ENCODE data around the gene MTG1. TPM values are rescaled to one million over a fixed set of nuclear protein-coding genes. Genes with fewer than 3 reads are reported as not detected.
"Not testable (repeated sequence)": the region's sequence is repeated elsewhere in the genome, so short reads cannot be mapped to it uniquely, and the experiment has no call there.

MTG1 gene
- total RNA-seq, 1 donor from 2014 or later, result 33.0 TPM

DNA sequence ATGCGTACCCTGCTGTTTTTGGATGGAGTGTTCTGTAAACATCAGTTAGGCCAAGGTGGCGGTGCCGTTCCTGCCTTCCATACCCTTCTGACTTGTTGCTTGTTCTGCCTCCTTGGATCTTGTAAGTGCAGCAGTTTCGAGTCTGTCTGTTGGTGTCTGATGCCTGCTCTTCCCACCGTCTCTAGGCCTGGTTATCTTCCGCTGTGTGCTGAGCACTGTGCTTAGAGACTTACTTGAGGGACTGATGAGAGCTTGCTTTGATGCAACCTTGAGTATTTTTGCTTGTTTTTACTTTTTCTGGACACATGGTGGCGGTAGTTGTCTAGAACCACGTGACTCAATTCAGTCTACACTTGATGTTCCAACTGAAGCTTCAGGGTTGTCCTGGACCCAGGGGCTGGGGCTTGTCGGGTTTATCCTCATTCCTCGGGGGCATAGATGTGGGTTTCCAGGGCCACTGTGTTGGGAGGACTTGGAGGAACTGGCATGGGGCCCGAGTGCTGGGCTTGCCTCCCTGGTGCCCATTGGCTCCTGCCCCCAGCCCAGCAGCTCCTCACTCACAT lies 44.8 kb downstream of the MTG1 start:
- DNase-seq, result no peak
- Histone ChIP-seq H3K9me3 (no peaks in the 10 kb centered on the region), H3K36me3 (no peaks in the 10 kb centered on the region), H3K27ac (no peak overlapping the region), H3K4me3 (no peak overlapping the region), H3K4me1 (no peaks in the 10 kb centered on the region), H3K27me3 (no peaks in the 10 kb centered on the region)
- intact Hi-C loops (cut with DNase I), result no loop called here
- peak; percentile 38 for ATAC-seq
- TF ChIP-seq, protein P1, sequence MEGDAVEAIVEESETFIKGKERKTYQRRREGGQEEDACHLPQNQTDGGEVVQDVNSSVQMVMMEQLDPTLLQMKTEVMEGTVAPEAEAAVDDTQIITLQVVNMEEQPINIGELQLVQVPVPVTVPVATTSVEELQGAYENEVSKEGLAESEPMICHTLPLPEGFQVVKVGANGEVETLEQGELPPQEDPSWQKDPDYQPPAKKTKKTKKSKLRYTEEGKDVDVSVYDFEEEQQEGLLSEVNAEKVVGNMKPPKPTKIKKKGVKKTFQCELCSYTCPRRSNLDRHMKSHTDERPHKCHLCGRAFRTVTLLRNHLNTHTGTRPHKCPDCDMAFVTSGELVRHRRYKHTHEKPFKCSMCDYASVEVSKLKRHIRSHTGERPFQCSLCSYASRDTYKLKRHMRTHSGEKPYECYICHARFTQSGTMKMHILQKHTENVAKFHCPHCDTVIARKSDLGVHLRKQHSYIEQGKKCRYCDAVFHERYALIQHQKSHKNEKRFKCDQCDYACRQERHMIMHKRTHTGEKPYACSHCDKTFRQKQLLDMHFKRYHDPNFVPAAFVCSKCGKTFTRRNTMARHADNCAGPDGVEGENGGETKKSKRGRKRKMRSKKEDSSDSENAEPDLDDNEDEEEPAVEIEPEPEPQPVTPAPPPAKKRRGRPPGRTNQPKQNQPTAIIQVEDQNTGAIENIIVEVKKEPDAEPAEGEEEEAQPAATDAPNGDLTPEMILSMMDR (IDR thresholded peaks at IDR 0.05), result no peak

- ATAC-seq (no peak), DNase-seq (peak; percentile 49)
- Histone ChIP-seq H3K27ac (no peak overlapping the region), H3K4me1 (no peaks in the 10 kb centered on the region), H3K36me3 (no peaks in the 10 kb centered on the region), H3K4me3 (no peak overlapping the region), H3K27me3 (no peaks in the 10 kb centered on the region), H3K9me3 (no peaks in the 10 kb centered on the region)
- TF ChIP-seq, protein P1 (IDR thresholded peaks at IDR 0.05), result no peak
- intact Hi-C loops (cut with DNase I), result no loop called here
Observed at GRCh38 chr10:133439517-133440461, 45.8 kb downstream of the MTG1 start.

DNA sequence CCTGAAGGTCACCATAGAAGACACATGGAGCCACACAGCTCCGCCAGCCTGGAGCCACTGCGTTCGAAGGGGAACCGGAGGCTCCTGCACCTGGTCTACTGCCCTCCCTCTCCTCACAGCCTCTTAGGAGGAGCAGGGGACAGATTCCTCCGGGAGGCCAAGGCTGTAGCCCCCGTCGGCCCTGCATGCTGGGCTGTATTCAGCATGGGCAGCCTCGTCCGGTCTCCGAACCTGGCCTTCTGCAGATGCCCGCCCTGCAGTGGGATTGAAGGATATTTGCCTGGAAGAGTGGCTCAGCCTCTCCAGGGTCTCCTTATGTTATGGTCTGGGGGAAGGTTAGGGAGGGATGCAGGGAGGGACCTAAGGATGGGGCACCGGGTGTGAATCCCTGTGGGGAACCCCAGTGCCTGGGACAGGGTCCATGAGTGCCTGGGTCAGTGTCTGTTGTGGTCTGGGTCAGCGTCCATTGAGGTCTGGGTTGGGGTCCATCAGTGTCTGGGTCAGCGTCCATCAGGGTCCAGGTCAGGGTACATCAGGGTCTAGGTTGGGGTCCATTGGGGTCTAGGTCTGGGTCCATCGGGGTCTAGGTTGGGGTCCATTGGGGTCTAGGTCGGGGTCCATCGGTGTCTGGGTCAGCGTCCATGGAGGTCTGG lies 46.8 kb downstream of the MTG1 start:
- Histone ChIP-seq H3K27ac (no peak overlapping the region), H3K9me3 (no peaks in the 10 kb centered on the region), H3K27me3 (no peaks in the 10 kb centered on the region), H3K36me3 (no peaks in the 10 kb centered on the region), H3K4me3 (no peak overlapping the region), H3K4me1 (no peaks in the 10 kb centered on the region)
- DNase-seq (peak; percentile 43), ATAC-seq (no peak)
- TF ChIP-seq, protein P1 (IDR thresholded peaks at IDR 0.05), result no peak
- intact Hi-C loops (cut with DNase I), result no loop called here

GRCh38 chr10:133441356-133441755 lies 47.4 kb downstream of the MTG1 start:
- ATAC-seq; H3K4me1 ChIP-seq; H3K4me3 ChIP-seq; DNase-seq; H3K36me3 ChIP-seq; H3K27ac ChIP-seq; H3K9me3 ChIP-seq; H3K27me3 ChIP-seq; intact Hi-C loops (cut with DNase I): not testable (repeated sequence)

GRCh38 chr10:133441780-133442179 lies 47.8 kb downstream of the MTG1 start:
- Histone ChIP-seq H3K36me3 (no peaks in the 10 kb centered on the region), H3K27ac (no peak overlapping the region), H3K4me3 (no peak overlapping the region), H3K27me3 (no peaks in the 10 kb centered on the region), H3K9me3 (no peaks in the 10 kb centered on the region), H3K4me1 (no peaks in the 10 kb centered on the region)
- DNase-seq (peak; percentile 39), ATAC-seq (no peak)
- TF ChIP-seq, protein P1 (IDR thresholded peaks at IDR 0.05), result no peak
- intact Hi-C loops (cut with DNase I), result no loop called here
